GM18519 (cell line): ENCODE data around the gene SND1.
"Not testable (repeated sequence)": the region's sequence is repeated elsewhere in the genome, so short reads cannot be mapped to it uniquely, and the experiment has no call there.

Experiments used
- ATAC-seq: cut with Tn5 transposase; IDR thresholded peaks from one replicate; pipeline ENCODE4 v1.9.1; 2021; ENCODE audit warnings: mild to moderate bottlenecking, moderate library complexity; ENCODE audit not compliant: unreplicated experiment, low FRiP score

SND1 gene

DNA sequence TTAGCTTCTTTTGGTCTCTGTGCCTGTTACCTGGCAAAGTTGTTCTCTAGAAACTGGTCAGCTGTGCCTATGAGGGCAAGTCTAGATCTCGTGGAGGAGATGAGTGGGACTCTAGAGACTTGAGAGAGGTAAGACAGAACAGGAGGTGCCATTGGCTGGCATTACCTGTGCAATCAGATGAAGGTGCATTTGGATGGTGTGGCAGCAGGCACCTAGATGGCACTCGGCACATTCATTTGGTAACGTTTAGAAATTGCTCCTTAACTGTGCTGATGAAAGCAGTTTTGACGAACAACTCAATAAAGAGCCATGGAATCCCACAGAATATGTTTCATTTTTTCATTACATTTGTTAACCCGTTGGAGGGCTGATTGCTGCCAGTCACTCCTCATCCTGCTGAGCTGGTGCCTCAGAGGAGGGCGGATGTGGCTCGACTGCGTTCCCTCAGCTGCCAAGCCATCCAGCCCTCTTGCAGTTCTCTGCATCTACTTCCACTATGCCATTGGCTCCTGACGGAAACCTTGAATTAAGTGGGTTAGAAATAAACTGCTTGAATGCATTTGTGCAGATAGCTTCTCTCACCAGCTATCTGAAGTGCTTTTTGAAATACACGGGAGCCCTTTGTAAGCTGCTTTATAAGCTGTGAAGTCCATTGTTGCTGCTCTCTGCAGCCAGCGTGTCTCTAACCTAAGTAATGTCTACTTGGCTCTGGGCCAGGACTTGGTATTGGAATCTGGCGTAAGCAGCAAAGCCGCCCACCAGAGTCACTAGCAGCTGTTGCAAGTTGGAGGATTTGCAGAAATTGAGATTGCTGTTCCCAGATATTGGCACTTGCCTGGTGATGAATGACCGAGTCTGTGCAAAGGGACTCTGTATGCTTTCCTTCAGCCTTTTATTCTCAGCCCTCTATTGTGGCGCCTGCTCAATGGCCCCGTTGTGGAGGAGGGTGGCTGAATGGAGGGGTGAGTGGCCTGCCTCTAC lies 291.8 kb downstream of the SND1 start:
- ATAC-seq: no peak

DNA sequence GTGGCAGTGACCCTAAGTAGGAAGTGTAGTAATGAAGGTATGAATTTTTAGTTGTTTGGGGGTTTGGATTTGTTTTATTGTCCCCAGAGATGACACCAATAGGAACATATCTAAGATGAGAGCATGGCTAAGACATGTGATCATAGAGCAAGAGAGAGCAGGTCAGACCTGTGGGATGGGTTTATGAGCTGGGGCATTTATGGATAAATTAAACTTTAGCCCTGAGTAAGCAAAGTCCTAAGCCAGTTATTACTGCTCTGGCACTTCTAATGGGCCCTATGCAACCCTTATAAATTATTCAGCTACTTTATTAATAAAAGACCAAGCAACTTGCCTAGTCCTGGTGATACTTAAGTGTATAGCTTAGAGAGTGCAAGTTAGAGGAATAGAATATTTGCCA lies 294.1 kb downstream of the SND1 start:
- ATAC-seq: no peak

- no peak for ATAC-seq
Observed at GRCh38 chr7:127946847-127947246, 294.9 kb downstream of the SND1 start.

DNA sequence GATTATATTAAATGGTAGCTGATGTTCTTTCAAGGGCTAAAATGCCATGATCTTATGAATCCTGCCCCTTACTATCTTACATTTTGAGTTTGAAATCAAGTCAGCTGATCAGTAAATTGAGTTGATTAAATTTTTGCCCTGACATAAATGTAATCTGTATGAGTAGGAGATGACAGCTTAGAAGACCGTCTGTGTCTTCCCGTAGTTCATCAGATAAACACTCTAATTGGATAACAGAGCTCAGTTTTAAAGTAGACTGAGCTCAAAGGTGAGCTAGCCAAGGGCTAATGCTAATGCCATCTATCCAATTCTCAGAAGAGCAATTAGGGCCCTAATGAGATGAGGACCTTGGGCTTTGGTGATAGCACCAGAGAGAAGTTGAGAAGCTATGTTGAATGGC lies 296.3 kb downstream of the SND1 start:
- no peak for ATAC-seq

- ATAC-seq: no peak
Observed at GRCh38 chr7:127948930-127949329, 296.9 kb downstream of the SND1 start.

DNA sequence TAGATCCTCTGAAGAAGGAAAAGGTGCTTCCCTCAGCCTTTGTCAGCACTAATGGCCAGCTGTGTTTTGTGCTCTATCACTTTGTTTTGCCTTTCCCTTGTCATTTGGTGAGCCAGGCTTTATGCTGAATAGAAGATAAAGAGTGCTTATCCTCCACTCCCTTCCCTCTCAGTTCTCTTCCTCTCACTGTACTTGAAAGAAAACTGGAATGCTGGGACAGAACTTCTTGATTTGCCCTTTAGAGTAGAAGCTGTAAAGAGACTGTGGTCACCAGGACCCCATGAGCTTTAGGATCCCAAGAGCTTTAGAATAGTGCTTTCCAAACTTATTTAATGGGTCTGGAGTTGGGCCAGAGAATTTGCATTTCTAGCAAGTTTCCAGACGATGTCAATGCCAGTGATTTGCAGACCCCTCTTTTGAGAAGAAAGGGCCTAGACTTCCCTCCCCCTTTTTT lies 297.8 kb downstream of the SND1 start:
- no peak for ATAC-seq

- ATAC-seq: no peak
Observed at GRCh38 chr7:127950233-127950935, 298.4 kb downstream of the SND1 start.

GRCh38 chr7:127953423-127954356 lies 301.7 kb downstream of the SND1 start:
- ATAC-seq: no peak

DNA sequence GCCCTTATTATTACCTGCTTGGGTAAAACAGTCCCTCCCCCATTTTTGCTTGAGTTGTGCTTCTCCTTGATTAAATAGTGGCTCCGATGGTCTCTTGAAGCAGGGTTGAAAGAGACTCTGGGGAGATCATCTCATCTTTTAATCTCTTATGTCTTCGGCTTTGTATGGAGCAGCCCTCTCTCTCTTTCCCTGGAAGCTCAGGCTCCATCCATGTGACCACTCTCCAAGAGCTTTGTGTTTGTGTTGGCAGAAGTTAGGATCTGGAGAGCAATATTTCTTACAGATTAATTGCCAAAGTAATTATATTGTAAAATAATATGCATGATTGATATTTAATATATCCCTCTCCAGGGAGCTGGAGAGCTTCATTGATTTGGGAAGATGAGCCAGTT lies 302.4 kb downstream of the SND1 start:
- ATAC-seq: no peak

DNA sequence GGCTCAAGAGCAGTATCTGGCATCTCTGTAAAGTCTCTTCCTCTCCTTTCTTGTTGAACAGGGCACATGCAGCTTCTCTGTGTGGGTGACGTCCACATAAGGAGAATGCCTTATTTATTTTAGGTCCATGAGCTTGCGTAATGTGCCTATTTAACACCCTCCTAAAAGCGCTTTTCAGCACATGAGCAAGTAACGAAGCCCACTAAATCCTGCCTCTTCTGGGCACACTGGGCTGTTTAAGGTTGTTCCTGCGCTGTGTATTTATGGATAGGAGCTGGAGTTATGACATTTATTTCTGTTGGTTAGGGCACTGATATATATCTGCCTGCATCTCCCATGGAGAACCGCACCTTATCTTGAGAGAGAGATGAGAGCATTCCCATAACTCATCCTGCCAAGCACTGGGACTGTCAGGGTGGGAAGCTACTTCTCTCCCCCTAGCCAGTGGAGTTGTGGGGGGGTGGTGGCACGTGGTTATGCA lies 303.1 kb downstream of the SND1 start:
- no peak for ATAC-seq

- no peak for ATAC-seq
Observed at GRCh38 chr7:127957886-127958285, 305.9 kb downstream of the SND1 start.

DNA sequence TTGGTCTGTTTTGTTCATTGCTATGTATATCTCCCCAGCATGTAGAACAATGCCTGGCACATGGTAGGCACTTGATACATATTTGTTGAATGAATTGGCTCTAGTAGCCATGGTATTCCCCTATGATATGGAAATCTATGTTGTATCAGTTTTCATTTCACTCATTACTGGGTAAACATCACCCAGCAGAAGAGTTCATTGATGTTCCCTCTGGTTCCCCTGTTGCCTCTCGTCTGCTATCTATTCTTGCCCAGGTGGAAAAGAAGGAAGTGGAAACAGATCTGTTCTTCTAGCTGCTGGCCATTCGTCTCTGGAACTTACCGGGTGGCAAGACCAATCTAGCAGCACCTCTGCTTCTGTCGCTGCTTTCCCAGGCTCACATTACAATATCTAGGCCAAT lies 307.8 kb downstream of the SND1 start:
- no peak for ATAC-seq

- ATAC-seq: no peak
Observed at GRCh38 chr7:127961786-127962453, 309.9 kb downstream of the SND1 start.

DNA sequence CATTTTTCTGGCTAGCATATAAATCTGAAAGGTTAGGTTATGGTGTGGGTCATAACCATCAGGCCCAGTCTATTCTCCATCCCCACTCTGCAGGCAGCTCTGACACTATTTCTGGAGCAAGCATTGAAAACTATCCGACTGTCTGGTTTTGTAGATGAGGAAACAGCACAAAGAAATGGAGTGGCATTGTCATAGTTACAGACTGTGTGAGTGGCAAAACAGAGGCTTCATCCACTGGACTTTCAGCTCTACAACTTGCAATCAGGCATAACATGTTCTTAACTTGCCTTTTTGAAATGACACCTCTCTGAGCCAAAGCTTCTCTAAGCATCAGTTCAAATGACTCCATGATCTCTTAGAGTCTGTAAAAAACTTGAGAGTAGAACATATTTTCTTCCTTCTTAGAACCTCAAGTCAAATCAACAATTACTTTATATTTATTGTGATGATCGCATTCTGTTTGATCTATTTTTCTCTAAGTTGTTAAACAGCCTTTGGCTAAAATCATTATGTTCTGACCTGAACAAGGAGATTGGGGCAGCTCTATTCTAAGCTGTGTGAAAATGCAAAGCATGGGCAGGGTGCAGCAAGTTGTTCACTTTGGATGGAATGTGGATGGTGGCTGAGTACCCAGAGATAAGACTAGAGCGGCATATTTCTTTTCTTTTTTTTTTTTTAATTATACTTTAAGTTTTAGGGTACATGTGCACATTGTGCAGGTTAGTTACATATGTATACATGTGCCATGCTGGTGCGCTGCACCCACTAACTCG lies 310.8 kb downstream of the SND1 start:
- no peak for ATAC-seq

- ATAC-seq: not testable (repeated sequence)
Observed at GRCh38 chr7:127963850-127964249, 311.9 kb downstream of the SND1 start.

- ATAC-seq: no peak
Observed at GRCh38 chr7:127967281-127967680, 315.3 kb downstream of the SND1 start.

- ATAC-seq: no peak
Observed at GRCh38 chr7:127968547-127968946, 316.6 kb downstream of the SND1 start.

- ATAC-seq: no peak
Observed at GRCh38 chr7:127973832-127974231, 321.8 kb downstream of the SND1 start.

- no peak for ATAC-seq
Observed at GRCh38 chr7:127974446-127975035, 322.5 kb downstream of the SND1 start.
